Measurements from ENCODE around the gene VPS11. TPM values are rescaled to one million over a fixed set of nuclear protein-coding genes. Genes with fewer than 3 reads are reported as not detected.

The VPS11 gene
- total RNA-seq, 1 experiment from 2014 or later: 48.7 TPM

DNA sequence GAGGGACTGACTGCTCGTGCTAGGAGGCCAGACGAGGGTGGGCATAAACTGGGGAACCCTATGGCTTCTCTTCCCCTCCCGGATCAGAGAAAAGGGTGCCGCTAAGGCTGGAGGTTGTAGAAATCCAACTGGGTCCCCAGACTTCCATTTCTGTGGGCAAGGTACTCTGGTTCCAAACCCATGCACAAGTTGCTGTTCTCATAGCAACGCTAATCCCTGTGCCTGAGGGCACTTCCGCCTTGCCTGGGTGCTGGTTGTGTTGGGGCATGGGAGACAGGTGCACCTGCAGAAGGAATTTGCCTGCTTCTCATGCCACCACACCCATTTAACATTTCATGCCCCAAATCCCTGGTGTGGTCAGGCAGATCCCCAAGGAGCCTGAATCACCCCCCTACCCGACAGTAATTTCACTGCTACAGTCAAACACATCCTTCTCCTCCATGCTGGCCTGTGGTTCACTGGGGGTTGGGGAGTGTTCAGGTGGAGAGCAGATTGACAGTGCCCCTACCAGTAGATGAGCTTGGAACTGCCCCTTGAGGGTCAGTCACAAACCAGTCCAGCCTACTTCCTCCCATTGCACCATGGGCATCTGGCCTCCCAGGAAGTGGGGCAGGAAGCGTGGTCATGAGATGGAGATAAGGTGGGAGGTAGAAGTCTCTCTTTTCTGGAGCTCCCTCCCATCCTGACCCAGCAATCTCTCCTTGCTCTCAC lies 40.7 kb downstream of the VPS11 start:
- Histone ChIP-seq H3K79me2 (ENCODE audit: low read length) (peaks cover 37% of the 10 kb centered on the region), H4K20me1 (ENCODE audit: low read length) (no peaks in the 10 kb centered on the region), H3K36me3 (ENCODE audit: low read depth, low read length) (peaks cover 21% of the 10 kb centered on the region; the same call in 1 of the 2 replicates), H3K9me2 (replicated peaks; ENCODE audit: low read length) (no peaks in the 10 kb centered on the region), H3K4me3 (ENCODE audit: low read length) (peak overlapping the region; percentile 97), H3K9ac (ENCODE audit: low read length) (peak overlapping the region; percentile 83), H3K4me1 (ENCODE audit: insufficient read depth, low read length) (peaks cover 26% of the 10 kb centered on the region), H3K9me3 (ENCODE audit: low read length) (no peaks in the 10 kb centered on the region), H3F3A (ENCODE audit: low read length, unreplicated experiment) (no peaks in the 10 kb centered on the region), H3K4me2 (ENCODE audit: low read length) (peak overlapping the region; percentile 98), H3K27me3 (ENCODE audit: low read length) (no peaks in the 10 kb centered on the region), H2AFZ (ENCODE audit: low read length) (peak overlapping the region; percentile 89), H3K27ac (ENCODE audit: low read length) (peak overlapping the region; percentile 36)
- peak; percentile 92 for DNase-seq
- intact Hi-C loops (cut with micrococcal nuclease): loop anchor here (1.0 kb wide), 1 partner anchor 13 kb away; the partner anchor contains the start of gene HINFP
- POLR2A ChIA-PET (ENCODE audit: unreplicated experiment): no interaction called here
- TF ChIP-seq, protein P1, sequence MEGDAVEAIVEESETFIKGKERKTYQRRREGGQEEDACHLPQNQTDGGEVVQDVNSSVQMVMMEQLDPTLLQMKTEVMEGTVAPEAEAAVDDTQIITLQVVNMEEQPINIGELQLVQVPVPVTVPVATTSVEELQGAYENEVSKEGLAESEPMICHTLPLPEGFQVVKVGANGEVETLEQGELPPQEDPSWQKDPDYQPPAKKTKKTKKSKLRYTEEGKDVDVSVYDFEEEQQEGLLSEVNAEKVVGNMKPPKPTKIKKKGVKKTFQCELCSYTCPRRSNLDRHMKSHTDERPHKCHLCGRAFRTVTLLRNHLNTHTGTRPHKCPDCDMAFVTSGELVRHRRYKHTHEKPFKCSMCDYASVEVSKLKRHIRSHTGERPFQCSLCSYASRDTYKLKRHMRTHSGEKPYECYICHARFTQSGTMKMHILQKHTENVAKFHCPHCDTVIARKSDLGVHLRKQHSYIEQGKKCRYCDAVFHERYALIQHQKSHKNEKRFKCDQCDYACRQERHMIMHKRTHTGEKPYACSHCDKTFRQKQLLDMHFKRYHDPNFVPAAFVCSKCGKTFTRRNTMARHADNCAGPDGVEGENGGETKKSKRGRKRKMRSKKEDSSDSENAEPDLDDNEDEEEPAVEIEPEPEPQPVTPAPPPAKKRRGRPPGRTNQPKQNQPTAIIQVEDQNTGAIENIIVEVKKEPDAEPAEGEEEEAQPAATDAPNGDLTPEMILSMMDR (conservative IDR thresholded peaks at IDR 0.05; ENCODE audit: low read depth, low read length): no peak
- TF ChIP-seq EZH2 (IDR thresholded peaks at IDR 0.05; ENCODE audit: low read length, unreplicated experiment): no peak
- no peak for TF ChIP-seq EZH2phosphoT487 (IDR thresholded peaks at IDR 0.05; ENCODE audit: borderline replicate concordance, low read length)
- TSS peak; percentile 36 for BruUV-seq (replicated peaks)
- ATAC-seq: peak; percentile 53
- CTCF ChIA-PET: no interaction called here

DNA sequence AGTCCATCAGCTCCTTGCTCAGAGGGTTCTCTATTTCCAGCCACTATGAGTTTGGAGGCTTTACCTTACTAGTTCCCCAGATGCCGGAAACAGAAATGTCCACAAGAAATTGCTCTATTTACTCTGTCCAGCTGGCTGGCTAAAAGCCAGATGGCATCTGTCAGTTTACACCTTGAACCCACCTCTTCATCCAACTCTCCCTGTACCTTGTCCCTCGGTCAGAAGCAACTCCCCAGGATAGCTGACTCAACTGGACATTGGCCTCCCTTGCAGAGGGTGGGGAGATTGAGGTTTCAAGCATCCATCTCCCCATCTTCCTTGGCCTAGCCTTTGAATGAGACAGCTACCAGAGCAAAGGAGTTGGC lies 41.2 kb downstream of the VPS11 start:
- ChIA-PET POLR2A (ENCODE audit: unreplicated experiment) (no interaction called here), CTCF (no interaction called here)
- H3K36me3 ChIP-seq (ENCODE audit: low read depth, low read length): peaks cover 23% of the 10 kb centered on the region; the same call in 1 of the 2 replicates
- DNase-seq (no peak), ATAC-seq (no peak)
- H3K79me2 ChIP-seq (ENCODE audit: low read length): peaks cover 34% of the 10 kb centered on the region
- no peak overlapping the region for H3K27ac ChIP-seq (ENCODE audit: low read length)
- H2AFZ ChIP-seq (ENCODE audit: low read length): no peak overlapping the region
- no peak overlapping the region for H3K9ac ChIP-seq (ENCODE audit: low read length)
- peak overlapping the region; percentile 98 for H3K4me2 ChIP-seq (ENCODE audit: low read length)
- no peaks in the 10 kb centered on the region for H4K20me1 ChIP-seq (ENCODE audit: low read length)
- no peaks in the 10 kb centered on the region for H3F3A ChIP-seq (ENCODE audit: low read length, unreplicated experiment)
- intact Hi-C loops (cut with micrococcal nuclease): loop anchor here (1.0 kb wide), 1 partner anchor 12 kb away; the partner anchor contains the start of gene HINFP
- TF ChIP-seq EZH2phosphoT487 (IDR thresholded peaks at IDR 0.05; ENCODE audit: borderline replicate concordance, low read length): no peak
- no peak for TF ChIP-seq EZH2 (IDR thresholded peaks at IDR 0.05; ENCODE audit: low read length, unreplicated experiment)
- TF ChIP-seq, protein P1 (conservative IDR thresholded peaks at IDR 0.05; ENCODE audit: low read depth, low read length): no peak
- H3K9me3 ChIP-seq (ENCODE audit: low read length): no peaks in the 10 kb centered on the region
- no TSS peak for BruUV-seq (replicated peaks)
- peaks cover 21% of the 10 kb centered on the region for H3K4me1 ChIP-seq (ENCODE audit: insufficient read depth, low read length)
- no peaks in the 10 kb centered on the region for H3K9me2 ChIP-seq (replicated peaks; ENCODE audit: low read length)
- H3K4me3 ChIP-seq (ENCODE audit: low read length): peak overlapping the region; percentile 97
- no peaks in the 10 kb centered on the region for H3K27me3 ChIP-seq (ENCODE audit: low read length)

DNA sequence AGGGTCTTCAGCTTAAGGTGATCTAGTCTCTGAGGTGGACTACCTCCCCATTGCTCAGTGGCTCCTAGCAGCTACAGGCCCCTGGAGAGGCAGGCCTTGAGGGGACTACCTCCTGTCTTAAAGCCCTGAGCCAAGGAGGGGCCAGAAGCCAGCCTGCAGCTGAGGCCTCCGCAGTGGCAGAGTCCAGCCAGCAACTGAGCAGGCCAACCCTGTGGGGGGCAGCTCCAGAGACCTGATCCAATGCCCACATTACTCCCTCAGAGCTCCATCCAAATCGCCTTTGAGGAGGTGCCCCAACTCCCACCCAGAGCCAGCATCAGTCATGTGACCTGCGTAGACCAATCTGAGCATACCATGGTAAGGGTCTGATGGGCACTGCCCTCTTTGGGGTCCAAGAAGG lies 42.2 kb downstream of the VPS11 start:
- ChIA-PET POLR2A (ENCODE audit: unreplicated experiment) (no interaction called here), CTCF (no interaction called here)
- no TSS peak for BruUV-seq (replicated peaks)
- H3K4me2 ChIP-seq (ENCODE audit: low read length): no peak overlapping the region
- H3K27me3 ChIP-seq (ENCODE audit: low read length): no peaks in the 10 kb centered on the region
- intact Hi-C loops (cut with micrococcal nuclease): no loop called here
- H3K79me2 ChIP-seq (ENCODE audit: low read length): peaks cover 30% of the 10 kb centered on the region
- H2AFZ ChIP-seq (ENCODE audit: low read length): no peak overlapping the region
- no peak overlapping the region for H3K27ac ChIP-seq (ENCODE audit: low read length)
- TF ChIP-seq EZH2phosphoT487 (IDR thresholded peaks at IDR 0.05; ENCODE audit: borderline replicate concordance, low read length): no peak
- TF ChIP-seq EZH2 (IDR thresholded peaks at IDR 0.05; ENCODE audit: low read length, unreplicated experiment): no peak
- TF ChIP-seq, protein P1 (conservative IDR thresholded peaks at IDR 0.05; ENCODE audit: low read depth, low read length): no peak
- H3K4me1 ChIP-seq (ENCODE audit: insufficient read depth, low read length): peaks cover 19% of the 10 kb centered on the region
- H3K9ac ChIP-seq (ENCODE audit: low read length): no peak overlapping the region
- H3K36me3 ChIP-seq (ENCODE audit: low read depth, low read length): peaks cover 33% of the 10 kb centered on the region; the same call in 1 of the 2 replicates
- no peaks in the 10 kb centered on the region for H3K9me2 ChIP-seq (replicated peaks; ENCODE audit: low read length)
- H3K4me3 ChIP-seq (ENCODE audit: low read length): no peak overlapping the region
- ATAC-seq: no peak
- H3F3A ChIP-seq (ENCODE audit: low read length, unreplicated experiment): no peaks in the 10 kb centered on the region
- H3K9me3 ChIP-seq (ENCODE audit: low read length): no peaks in the 10 kb centered on the region
- no peaks in the 10 kb centered on the region for H4K20me1 ChIP-seq (ENCODE audit: low read length)
- DNase-seq: no peak

Measured in PC-3 (cell line).